G401.6 (cell line): Measurements from ENCODE around the gene PLEKHD1.
"Not testable (repeated sequence)": the region's sequence is repeated elsewhere in the genome, so short reads cannot be mapped to it uniquely, and the experiment has no call there.

Experiments
- FAIRE-seq: peaks from 2 replicates; lab custom pipeline; 2012; peaks lifted over from hg19 to GRCh38; lab: Jason Lieb, UNC

The PLEKHD1 gene

DNA sequence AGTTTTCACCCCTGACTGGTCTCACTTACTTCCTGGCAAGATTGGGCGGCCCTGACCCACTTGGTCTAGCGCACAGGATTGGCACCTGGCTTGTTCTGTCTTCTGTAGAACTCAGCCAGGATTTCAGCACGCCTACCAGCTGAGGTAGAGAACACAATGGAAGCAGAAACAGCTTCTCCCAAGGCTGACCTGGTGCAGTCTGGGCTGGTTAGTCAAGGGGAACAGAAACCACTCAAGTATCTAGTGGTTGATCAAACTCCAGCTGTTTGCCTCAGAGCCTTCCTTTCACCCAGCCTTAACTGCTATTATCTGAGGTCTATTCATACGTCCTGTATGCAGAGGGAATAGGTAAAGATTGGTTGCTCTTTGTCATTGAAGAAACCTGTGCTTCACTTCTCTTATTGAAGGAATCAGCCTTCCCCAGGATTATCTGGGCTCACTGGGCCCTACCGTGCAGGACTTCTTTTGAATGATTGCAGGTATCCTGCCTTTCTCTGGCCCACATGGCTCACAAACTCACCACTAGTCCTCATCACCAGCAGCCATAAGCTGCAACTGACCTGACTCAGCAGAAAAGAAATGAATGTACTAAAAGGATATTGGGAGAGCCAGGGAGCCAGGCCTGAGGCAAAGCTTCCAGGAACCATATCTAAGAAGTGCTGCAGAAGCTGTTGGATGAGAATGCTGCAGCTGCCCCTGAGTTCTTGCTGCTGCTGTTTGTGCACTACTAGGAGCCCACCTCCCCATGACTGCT is 2.5 kb upstream of the PLEKHD1 start:
- FAIRE-seq, result no peak

DNA sequence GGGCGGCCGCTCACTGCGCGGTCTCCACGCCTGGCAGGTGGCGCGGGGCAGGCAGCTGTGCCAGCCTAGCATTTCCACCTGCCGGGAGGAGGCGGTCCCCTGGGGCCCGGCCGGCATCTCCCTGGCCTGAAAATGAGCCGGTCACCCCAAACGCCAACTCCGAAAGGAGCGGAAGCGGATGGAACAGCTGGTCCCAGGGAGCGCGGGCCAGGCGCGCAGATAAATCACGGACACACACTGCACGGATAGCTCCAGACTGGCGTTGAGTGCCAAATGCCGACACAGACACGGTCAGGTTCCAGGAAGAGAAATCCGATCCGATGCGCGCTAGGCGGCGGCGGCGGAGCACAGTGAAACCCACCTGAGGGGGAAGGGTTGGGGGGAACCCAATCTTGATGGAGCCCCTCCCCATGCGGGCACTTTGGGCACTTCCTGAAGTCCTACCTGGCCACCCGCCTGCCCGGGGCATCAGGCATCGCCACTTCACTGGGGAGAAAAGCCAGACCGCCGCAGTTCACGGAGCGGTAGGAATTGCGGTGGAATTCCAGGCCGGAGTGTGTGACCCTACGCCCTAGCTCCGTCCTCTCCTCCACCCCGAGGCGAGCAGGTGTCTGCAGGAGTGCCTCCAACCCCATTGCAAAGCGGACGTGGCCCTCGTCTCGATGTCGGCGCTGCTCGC is 624 bp upstream of the PLEKHD1 start:
- no peak for FAIRE-seq

DNA sequence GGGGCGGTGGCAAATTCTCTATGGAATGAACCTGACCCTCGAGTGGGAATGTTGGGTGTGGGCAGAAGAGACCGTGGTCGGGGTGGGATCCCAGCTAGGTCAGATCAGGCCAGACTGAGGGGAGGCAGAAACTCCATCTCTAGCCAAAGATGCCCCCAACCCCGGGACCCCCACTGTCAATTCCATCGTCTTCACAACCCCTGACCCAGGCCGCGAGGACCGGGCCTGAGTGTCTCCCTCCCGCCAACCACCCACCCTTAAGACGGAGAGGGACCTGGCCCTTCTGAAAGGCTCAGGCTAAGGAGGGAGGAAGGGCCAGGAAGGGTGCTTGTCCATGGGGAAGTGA is 760 bp downstream of the PLEKHD1 start:
- no peak for FAIRE-seq

DNA sequence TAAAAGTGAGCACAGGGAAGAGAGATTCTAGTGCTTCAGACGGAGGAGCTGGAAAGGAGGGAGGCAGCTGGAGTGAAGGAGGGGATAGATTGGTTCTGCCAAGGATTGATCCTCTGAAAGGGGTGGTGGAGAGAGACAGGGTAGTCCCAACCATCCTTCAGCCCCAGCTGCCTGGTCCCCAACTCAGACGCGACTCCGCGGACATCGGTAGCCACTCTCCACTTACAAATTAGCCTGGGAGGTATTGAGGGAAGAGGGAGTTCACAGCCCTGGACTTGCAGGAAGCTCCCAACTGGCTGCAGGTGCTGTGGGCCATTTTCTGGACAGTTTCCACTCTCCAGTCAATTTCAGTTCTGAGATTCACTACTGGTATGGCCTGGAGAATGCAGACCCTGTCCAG is 1.2 kb downstream of the PLEKHD1 start:
- no peak for FAIRE-seq

DNA sequence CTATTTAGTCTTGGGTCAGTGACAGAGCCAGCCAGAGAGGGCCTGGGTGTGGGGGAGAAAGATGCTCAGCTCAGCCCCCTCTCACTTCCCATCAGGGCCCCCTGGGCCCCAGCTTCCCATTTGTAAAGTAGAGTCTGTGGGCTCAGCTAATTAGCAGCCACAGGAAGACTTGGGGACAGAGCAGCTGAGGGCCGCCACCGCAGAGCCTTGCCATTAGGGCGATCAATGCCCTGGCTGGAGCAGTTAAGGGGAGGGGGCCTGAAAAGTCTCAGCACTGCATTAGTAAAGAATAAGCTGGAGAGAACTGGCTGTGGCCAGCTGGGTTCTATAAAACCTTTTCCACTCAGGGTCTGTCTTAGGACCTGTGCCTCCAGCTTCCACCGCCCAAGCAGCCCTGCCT is 2.7 kb downstream of the PLEKHD1 start:
- no peak for FAIRE-seq

DNA sequence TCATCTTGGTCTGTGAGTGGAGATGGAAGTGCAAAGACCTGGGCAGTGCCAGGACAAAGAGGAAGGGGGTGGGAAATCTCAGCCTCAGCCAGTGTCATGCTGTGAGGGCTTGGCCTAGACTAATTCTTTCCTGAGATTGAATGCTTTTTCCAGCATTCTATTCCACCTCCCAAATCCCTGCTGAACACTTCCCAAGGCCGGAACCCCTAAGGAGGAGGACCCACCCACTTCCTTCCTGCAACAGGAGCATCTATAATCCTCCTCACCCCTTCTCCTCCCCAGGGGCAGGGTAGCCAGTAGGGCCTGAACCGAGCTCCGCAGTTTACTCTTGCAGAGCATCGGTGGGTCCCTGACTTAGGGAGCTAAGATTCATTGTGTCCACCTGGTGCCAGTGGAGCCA is 3.2 kb downstream of the PLEKHD1 start:
- FAIRE-seq, result no peak

DNA sequence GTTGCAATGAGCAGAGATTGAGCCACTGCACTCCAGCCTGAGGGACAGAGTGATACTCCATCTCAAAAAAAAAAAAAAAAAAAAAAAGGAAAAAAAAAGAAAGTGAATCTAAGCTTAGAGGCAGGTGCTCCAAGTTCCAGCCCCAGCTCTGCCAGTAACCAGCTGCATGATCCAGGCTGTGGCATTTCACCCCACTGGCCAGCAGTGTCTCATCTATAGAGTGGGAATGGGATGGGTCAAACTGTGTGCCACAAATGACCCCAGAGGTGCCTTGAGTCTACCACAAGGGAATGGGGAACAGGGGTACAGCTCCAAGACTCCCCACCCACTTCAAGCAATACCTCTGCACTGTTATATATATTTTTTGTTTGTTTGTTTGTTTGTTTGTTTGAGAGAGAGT is 5.0 kb downstream of the PLEKHD1 start:
- no peak for FAIRE-seq

DNA sequence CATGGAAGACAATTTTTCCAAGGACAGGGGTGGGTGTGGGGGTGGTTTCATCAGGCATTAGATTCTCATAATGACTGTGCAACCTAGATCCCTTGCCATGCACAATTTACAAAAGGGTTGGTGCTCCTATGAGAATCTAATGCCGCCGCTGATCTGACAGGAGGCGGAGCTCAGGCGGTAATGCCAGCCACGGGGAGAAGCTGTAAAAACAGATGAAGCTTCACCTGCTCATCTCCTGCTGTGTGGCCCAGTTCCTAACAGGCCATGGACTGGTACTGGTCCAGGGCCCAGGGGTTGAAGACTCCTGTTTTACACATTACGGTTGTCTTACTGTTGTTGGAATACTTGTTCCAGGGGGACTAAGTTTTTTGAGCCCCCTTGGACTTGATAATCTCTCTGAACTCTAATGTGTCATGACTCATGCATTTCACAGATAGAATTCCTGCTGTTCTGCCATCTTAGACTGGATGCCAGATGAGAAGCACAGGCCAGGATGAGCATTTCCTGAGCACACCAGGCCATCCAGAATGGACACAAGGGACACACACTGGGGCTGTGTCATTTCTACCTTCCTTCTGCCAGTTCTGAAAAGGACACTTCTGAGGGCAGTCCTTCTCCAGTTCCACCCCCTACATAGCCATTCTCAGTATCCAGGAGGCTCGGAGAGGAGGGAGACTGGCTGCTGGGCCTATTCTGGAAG is 5.8 kb downstream of the PLEKHD1 start:
- no peak for FAIRE-seq

DNA sequence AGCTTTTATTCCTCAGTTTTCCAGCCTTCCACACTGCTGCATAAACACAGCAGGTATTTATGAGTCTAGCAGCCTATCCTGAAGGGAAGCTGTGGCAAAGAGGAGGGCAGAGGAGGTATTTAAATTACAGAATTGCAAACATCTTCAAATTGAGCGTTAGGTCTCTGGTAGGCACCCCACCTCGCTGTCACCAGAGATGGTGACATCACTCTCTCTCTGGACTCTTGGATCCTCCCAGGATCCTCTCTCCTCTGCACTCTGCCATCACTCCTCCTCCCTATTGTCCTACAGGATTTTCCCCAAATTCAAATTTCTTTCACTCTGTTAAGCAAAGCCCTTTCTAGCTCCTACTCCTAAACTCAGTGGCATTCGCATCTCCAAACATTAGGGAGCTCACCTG is 6.7 kb downstream of the PLEKHD1 start:
- FAIRE-seq, result no peak

DNA sequence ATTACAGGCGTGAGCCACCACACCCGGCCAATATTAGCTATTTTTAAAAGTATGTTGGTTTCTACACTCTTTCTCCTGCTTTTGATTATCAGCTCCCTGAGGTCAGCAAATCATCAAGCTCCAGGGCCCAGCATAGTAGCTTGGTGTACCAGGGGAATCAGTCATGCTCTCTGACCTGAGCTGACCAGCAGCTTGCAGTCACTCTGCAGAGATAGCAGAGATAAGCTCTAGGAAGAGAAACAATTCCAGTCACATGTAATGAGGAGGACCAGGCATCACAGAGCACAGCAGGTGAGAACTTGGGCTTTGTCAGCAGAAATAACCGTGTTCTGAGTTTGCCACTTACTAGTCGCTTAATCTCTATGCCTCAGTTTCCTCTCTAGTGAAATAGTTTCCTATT is 8.5 kb downstream of the PLEKHD1 start:
- FAIRE-seq, result no peak

DNA sequence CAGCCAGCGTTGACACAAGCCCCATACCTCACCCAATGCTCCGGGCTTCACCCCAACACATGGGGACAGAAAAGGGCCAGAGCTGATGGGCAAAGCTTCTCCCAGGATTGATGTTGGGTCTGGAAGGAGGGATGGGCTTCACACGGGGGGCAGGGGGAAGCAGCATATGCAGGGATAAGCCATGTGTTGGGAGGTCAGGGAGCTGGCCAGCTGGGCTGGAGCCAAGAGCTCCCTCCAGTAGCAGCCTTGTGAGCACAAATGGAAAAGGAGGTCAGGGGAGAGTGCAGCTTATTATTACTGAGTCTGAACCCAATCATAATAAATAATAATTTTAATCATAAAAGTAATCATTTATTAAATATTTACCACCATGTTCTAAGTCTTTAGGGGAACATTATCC is 9.3 kb downstream of the PLEKHD1 start:
- FAIRE-seq, result no peak

DNA sequence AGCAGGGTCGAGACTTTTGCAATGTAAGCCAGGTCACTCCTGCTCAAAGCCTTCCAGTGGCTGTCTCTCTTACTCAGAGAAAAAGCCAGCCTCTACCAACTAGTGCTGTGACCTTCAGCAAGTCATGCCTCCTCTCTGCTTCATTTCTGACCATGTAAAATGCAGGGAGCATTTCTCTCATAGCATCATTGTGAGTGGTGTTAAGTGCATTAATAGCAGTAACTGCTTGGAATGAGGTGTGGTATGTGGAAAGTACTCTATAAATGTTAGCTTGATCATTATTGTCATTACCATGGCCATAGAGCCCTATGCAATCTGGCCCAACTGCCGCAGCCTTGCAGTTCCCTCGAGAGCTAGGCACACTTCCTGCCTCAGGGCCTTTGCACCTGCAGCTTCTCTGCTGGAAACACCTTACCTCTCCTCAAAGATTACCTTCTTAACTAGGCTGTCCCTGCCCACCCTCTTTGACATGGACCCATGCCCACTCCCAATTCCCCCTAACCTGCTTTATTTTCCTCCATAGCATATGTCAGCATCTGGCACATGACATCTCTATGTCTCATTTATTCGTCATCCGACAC is 10.9 kb downstream of the PLEKHD1 start:
- FAIRE-seq, result no peak

DNA sequence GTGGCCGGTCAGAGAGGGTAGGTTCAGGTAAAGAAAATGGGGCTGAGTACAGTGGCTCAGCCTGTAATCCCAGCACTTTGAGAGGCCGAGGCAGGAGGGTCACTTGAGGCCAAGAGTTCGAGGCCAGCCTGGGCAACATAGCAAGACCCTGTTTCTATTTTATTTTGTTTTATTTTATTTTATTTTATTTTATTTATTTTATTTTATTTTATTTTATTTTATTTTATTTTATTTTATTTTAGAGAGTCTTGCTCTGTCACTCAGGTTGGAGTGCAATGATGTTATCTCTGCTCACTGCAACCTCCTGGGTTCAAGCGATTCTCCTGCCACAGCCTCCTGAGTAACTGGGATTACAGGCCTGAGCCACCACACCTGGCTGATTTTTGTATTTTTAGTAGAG is 13.3 kb downstream of the PLEKHD1 start:
- FAIRE-seq, result not testable (repeated sequence)

DNA sequence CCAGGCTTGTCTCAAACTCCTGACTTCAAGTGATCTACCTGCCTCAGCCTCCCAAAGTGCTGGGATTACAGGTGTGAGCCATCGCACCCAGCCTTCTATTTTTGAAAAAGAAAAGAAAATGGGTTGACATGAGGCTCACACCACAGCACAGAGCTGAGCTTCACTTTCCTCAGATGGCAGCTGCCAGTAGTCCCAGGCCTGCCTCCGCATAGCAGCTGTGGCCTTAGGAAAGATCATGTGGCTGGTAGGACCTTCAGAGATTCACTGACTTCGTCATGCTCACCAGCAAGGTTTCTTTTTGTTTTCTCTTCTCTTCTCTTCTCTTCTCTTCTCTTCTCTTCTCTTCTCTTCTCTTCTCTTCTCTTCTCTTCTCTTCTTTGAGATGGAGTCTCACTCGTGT is 13.8 kb downstream of the PLEKHD1 start:
- not testable (repeated sequence) for FAIRE-seq

DNA sequence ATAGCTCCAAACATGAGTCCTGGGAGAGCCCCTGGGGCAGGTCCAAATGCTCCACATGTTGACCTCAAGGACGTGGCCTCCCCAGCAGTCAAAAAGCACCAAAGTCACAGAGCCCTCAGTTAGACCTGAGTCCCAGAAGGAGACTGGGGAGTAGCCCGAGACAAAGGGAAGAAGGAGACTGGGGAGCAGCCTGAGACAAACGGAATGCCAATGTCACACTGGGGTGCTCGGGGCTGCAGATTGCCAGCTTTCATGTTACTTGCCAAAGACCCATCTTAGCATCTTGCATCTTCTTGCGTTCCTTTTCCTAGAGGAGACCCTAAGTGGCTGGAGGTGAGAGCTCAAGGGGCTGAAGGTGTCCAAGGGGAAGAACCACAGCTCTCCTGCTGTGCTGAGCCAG is 14.9 kb downstream of the PLEKHD1 start:
- FAIRE-seq, result no peak

DNA sequence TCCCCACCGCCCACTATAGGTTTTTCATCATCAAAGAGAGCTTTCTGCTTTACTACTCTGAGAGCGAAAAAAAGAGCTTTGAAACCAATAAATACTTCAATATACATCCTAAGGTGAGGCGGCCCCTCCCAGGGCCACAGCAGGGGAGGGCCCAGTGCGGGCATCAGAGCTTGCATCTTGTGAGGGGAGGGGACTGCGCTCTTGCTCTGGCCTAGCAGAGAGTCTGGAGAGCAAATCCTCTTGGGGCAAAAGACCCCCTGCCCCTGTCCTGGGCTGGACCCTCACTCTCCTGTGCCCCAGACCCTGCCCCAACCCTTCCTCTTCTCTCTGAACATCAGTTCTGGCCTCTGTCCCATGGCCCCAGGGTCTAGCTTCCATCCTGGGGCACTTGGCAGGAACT is 15.6 kb downstream of the PLEKHD1 start:
- FAIRE-seq, result no peak

DNA sequence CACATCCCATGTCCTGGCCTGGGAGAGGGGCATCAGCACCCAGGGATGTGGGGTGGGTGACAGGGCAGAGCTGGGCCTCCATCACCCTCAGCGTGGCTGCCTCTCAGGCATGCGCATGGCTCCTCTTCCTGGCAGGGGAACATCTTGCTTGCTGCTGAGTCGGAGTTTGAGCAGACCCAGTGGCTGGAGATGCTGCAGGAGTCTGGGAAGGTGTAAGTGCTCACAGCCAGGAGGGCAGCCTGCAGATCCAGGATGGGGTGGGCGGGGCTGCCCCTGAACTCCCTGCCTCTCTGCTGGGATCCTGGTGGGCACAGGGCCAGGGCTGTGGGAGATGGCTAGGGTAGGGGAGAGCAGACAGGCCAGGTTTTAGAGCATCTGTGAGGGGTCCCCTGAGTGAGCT is 16.2 kb downstream of the PLEKHD1 start:
- no peak for FAIRE-seq

DNA sequence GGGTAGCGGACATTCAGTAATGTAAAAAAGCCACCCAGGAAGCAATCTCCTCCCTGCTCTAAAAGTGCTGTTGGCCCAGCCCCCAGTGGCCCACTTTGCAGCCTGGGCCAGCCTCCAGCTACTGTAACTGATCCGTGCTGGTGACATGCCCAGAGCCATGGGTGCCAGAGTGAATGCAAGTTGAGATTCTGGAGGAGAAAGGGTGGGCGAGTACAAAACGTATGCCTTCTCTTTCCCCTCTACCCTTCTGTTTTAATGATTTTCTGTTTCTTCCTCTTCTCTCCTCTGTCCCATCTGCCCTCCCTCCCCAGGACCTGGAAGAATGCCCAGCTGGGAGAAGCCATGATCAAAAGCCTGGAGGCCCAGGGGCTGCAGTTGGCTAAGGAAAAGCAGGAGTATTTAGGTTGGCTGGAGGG is 16.9 kb downstream of the PLEKHD1 start:
- no peak for FAIRE-seq

DNA sequence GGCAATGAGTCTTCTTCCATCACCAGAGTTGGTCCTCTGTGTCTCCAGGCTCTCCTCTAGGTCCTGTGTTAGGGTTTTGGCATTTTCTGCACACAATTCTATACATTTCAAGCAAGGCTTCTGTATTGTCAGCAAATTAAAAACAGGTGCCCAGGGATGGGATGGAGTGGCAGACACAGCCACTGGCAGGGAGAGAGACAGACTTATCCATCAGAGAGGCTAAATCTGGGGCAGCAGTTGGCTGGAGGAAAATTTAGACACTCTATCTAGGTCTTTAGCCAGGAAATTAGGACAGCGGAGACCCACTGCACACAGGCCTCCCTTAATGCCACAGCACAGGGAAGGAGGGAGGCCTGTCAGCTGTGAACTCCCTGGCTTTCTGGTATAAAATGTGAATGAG is 20.2 kb downstream of the PLEKHD1 start:
- no peak for FAIRE-seq

DNA sequence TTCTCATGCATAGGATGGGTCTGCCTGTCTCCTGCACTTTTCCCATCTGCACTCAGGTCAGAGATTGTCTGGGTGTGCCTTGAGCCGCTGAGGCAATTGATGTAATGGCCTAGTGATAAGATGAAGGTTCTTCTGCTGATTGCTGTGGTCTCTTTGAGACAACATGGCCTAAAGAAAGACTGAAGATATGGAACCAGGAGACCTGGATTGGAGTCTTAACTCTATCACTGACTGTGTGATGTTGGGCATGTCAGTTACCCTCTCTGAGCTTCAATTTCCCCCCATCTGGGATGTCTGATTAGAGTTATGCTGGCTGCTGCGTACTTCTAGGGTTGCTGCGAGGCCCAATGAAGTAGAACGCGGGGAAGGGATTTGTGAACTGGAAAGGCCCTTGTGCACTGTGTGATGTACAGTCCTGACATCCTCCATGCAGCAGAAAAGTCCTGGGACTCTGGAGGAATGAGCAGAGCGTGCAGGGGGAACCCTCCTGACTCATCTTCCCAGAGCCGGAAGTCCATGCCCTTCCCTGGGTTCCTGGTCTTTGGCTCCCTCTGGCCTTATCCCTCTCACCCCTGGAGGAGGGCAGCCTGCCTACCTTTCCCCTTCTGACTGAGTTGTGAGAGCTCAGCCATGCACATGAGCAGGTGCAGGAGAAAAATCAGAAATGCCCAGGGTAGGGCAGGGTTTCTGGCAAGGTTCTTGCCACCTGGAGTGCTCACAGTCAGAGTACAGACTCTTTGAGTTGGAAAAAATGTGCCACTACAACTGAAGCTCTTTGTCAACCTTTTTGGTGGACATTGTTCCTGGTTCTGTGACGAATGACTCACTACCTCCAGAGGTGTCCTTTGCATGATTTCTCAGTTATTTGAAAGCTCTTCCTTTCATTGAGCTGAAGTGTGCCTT is 21.1 kb downstream of the PLEKHD1 start:
- FAIRE-seq, result no peak

DNA sequence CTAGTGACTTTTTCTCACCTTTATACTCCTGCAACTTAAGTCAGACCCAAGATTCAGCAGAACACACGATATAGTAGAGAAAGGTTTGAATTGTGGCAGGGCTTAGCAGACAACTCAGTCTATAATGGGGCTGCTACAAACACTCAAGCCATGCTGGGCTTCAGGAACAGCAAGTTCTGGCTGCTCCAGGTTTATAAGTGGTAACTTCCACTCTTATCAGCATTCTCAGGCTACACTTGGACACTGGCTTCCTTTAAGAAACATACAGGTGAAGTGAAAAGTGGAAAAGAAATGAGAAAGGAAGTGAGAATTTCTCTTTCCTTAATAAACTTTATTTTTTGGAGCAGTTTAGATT is 21.7 kb downstream of the PLEKHD1 start:
- no peak for FAIRE-seq
